Panc1 (cell line): Measurements from ENCODE around the gene SLC49A4.

Experiments
- CTCF ChIP-seq: fragments of 450-650 bp; IDR thresholded peaks from 2 replicates; pipeline ENCODE4 v1.5.1; 2017; ENCODE audit warnings: mild to moderate bottlenecking
- POLR2AphosphoS5 ChIP-seq: IDR thresholded peaks from 2 replicates; pipeline ENCODE4 v1.6.1; 2012; ENCODE audit warnings: mild to moderate bottlenecking, low read depth, low read length, moderate library complexity
- SIN3A ChIP-seq: IDR thresholded peaks from 2 replicates; pipeline ENCODE4 v1.6.1; 2012; ENCODE audit warnings: low read depth, mild to moderate bottlenecking, low read length, moderate library complexity, borderline replicate concordance; ENCODE audit not compliant: insufficient read depth

- TF ChIP-seq CTCF (no peak), SIN3A (no peak), POLR2AphosphoS5 (no peak)
Observed at GRCh38 chr3:122926322-122926721, 131.5 kb downstream of the SLC49A4 start.
